Pulmonary artery endothelial cell (primary cell): ENCODE measurements around the gene NEU4. TPM values are rescaled to one million over a fixed set of nuclear protein-coding genes. Genes with fewer than 3 reads are reported as not detected.
"Not testable (repeated sequence)": the region's sequence is repeated elsewhere in the genome, so short reads cannot be mapped to it uniquely, and the experiment has no call there.

Experiments used
- DNase-seq: peaks from one replicate; pipeline ENCODE4 v3.0.0-alpha.2; 2011; ENCODE audit warnings: low read depth, low spot score
- total RNA-seq: library from RNA; depleted of rRNA; stranded (reverse); fragments of >200 nt; gene quantifications from 2 replicates; pipeline ENCODE4 v1.2.3, GENCODE V29; 2014

The NEU4 gene, protein sequence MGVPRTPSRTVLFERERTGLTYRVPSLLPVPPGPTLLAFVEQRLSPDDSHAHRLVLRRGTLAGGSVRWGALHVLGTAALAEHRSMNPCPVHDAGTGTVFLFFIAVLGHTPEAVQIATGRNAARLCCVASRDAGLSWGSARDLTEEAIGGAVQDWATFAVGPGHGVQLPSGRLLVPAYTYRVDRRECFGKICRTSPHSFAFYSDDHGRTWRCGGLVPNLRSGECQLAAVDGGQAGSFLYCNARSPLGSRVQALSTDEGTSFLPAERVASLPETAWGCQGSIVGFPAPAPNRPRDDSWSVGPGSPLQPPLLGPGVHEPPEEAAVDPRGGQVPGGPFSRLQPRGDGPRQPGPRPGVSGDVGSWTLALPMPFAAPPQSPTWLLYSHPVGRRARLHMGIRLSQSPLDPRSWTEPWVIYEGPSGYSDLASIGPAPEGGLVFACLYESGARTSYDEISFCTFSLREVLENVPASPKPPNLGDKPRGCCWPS
- total RNA-seq = not detected in 2 replicates

DNA sequence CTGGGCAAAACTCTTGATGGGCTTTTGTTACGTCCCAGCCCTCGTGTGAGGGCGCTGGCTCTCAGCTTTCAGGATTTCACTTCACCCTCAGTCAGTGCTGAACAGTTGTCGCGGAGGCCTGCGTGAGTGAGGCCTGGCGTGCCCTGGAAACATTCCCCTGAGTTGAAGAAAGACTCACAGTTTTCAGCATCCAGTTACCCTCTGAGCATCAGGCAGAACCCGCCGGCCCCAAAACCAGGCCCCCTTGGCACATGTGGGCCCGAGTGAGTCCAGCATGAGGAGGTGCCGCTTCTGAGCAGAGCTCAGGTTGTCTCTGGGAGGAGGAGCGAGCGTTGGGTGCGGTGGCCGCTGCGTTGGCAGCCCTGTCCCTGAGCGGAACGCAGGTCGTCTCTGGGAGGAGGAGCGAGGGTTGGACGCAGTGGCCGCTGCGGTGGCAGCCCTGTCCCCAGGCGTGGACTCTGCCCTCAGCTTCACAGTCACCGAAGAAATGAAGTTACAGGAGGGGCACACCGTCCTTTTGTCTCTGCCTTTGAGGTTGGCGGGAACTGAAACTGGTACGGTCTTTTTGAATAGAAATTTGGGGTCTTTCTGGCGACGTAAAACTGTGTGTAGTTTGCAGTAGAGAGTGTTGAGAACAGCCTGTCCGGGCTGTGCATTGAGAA lies at the start of gene NEU4:
Gene NEU4, plus strand, starts transcription at position 473 of the 662 bp plus-strand sequence. CDS start 5,292 bp downstream, outside the sequence.
- DNase-seq = no peak

DNA sequence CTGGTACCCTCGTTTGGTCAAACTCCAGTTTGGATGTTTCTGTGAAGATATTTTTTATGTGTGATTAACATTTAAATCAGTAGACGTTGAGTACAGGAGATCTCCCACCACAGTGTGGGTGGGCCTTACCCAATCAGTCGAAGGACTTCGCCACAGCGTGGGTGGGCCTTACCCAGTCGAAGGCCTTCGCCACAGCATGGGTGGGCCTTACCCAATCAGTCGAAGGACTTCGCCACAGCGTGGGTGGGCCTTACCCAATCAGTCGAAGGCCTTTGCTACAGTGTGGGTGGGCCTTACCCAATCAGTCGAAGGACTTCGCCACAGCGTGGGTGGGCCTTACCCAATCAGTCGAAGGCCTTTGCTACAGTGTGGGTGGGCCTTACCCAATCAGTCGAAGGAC lies 49.1 kb upstream of the NEU4 start:
- not testable (repeated sequence) for DNase-seq

DNA sequence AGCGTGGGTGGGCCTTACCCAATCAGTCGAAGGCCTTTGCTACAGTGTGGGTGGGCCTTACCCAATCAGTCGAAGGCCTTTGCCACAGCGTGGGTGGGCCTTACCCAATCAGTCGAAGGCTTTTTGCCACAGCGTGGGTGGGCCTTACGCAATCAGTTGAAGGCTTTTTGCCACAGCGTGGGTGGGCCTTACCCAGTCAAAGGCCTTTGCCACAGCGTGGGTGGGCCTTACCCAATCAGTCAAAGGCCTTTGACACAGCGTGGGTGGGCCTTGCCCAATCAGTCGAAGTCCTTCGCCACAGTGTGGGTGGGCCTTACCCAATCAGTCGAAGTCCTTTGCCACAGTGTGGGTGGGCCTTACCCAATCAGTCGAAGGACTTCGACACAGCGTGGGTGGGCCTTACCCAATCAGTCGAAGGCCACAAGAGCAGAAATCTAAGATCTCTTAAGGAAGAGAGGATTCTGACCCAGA lies 48.7 kb upstream of the NEU4 start:
- DNase-seq = no peak

DNA sequence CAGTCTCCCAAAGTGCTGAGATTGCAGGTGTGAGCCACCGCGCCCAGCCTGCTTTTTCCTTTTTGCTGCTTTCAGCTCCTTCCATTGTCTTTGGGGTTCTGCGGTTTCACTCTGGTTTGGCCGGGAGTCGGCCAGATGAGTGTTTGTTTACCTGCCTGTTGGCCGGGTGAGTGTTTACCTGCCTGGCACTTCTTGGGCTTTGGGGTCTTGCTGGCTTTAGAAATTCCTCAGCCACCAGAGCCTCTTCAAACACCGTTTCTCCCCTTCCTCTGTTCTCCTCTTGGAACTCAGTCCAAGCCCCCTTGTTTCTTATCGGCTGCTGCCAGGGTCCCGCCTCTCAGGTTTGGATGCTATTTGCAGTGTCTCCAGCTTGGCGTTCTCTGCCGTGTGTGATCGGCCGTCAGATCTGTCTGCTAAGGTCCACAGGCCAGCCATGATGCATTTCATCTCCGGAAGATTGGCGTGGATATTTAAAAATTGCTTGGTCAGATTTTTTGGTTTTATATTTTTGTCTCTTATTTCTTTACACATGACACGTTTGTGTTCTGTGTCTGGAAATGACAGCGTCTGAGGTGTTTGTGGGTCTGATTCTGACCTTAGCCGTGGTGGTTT lies 46.6 kb upstream of the NEU4 start:
- DNase-seq = no peak

DNA sequence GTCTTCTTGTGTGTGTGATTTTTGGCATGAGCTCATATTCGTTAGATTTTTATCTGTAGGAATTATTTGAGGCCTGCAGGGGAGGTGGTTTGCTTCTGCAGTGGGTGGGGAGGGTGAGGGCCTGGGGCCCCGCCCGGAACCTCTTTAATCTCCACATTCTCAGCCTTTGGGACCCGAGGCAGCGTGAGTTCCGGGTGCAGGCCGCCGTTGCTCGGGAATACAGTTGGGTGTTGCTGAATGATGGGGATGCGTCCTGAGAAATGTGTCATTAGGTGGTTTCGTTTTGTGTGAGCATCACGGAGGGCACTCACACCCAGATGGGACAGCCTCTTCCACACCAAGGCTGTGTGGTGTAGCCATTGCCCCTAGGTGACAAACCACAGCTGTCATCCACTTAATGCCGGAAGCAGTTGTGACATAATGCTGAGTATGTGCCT lies 46.0 kb upstream of the NEU4 start:
- no peak for DNase-seq

DNA sequence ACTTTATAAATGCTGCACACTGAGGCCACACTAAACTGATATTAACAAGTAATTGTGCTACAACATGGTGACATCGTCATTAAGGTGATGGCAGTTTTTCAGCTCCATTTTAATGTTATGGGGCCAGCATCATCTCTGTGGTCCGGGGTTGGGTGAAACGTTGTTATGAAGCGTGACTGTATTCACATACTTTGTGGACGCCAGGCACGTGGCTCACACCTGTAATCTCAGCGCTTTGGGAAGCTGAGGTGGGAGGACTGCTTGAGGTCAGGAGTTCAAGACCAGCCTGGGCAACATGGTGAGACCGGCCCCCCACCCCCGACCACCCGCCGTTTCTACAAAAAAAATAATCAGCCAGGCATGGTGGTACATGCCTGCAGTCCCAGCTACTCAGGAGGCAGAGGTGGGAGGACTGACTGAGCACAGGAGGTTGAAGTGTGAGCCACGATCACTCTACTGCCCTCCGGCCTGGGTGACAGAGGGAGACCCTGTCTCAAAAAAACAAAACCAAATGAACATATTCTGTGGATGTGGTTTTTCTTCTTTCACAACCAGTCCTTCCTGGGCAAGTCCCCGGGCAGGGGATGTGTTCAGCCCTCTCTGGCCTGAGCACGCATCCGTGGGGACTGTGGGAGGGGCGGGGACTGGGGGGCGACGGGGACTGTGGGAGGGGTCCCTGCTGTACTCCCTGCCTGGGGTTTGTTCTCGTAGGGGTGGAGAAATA lies 45.3 kb upstream of the NEU4 start:
- no peak for DNase-seq

DNA sequence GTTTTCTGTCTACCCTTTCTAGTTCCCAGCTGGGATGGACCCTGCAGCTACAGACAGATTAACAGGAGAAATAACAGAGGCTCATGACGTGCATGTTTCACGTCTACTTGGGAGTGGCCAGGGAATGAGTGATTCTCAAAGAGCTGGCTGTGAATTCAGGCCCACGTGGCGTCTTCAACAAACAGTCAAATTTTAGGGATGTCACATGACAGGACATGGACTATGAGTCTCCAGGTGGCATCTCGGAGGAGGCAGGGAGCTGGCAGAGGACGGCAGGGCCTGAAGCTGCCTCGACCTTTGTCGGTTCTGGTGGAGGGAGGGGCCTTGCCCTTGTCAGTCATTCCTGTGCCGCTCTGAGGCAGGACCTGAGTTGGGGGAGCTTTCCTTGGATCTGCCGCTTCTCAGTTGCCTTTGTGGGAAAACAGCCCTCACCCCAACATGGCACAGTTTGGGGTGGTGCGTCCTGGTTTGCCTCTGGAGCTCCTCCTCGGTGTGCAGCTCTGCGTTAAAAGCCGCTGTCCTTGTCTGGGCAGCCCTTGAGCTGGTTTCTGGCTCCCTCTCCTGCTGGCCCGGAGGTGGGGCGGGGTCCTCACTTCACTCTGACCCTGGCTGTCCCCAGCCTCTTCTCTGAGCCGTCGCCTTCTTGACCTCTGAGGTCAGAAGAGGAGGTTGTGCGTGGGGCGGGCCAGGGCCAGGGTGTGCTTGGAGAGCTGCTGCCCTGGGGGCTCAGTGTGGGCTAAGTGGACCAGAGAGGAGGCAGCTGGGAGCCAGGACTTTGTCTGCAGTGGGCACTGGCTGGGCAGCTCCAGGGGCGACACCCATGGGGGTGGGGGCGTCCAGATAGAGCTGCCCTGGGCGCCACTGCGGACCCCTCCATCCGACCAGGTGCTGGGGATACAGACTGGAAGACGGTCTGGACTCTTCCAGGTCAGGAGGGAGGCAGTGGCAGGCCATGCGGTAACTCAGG lies 44.4 kb upstream of the NEU4 start:
- no peak for DNase-seq

DNA sequence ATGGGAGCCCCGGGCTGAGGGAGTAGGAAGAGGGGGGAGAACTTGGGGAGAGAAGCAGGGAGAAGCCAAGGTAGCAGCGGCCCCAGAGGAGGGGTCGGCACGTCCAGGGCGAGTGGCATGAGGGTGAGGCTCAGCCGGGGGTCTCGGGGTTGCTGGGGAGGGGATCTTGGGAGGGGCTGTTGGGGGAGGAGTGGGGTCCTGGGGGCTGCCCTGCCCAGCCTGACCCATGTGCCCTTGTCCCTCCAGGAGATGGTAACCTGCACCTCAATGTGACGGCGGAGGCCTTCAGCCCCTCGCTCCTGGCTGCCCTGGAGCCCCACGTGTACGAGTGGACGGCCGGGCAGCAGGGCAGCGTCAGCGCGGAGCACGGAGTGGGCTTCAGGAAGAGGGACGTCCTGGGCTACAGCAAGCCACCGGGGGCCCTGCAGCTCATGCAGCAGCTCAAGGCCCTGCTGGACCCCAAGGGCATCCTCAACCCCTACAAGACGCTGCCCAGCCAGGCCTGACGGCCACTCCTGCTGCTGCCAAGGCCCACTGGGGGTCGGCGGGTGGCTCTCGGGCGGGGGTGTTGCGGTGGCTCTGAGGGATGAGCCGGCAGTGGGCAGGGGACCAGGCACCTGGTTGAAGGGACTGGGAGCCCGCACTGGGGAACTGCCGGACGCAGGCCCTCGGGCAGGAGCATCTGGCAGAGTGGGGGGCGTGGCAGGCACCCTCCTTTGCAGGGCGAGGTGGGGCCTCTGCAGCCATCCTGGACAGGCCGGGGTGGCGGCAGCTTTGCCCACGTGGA lies 41.3 kb upstream of the NEU4 start:
- no peak for DNase-seq

DNA sequence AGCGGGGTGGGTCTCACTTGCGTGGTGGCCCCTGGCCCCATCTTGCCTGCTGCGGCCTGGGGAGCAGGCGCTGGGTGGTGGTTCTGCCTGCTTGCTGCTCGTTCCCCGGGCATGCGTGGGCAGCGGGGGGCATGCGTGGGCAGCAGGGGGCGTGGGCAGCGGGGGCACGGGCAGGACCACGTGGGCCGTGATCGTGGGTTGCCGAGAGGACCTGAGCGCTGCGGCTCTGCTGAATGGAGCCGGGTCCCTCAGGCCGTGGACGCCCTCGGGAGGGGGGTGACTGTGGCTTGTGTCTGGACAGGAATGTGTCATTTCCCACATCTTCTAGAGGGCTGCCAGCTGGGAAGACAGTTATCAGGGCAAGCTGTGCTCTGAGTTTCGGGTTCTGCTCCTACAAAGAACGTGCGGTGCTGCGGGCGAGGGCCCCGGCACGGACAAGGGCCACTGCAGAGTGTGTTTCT lies 40.7 kb upstream of the NEU4 start:
- DNase-seq = no peak

DNA sequence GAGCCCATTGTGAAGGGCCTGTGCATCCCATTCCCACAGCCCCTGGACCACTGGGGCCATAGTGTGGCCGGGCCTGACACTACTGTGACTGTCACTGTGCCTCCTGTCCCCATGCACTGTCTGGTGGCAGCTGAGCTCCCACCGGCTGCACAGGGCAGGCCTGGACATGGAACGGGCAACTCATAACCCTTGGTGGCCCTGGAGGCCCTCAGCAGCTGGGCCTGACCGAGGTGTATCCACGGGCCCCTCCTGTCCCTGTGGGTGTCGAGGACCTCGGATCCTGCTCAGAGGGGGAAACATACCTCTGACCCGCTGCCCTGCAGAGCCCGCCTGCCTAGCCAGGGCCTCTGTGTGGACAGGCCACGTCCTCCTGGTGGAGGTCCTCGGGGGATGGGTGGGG lies 40.1 kb upstream of the NEU4 start:
- DNase-seq = no peak

DNA sequence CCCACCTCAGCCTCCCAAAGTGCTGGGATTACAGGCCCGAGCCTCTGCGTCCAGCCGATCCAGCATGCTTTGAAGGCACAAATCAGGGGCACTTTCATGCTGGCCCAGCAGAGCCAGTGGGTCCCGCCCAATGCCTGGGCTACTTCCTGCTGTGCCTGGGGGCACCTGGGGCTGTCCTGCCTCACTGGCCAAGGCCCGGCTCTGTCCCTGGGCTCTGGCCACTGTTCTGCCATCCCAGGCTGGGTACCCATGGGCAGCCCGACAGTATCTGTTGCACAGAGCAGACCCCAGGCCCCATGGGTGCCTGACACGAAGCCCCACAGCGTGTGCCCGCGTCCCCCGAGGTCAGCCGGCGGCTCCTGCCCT lies 39.2 kb upstream of the NEU4 start:
- no peak for DNase-seq

DNA sequence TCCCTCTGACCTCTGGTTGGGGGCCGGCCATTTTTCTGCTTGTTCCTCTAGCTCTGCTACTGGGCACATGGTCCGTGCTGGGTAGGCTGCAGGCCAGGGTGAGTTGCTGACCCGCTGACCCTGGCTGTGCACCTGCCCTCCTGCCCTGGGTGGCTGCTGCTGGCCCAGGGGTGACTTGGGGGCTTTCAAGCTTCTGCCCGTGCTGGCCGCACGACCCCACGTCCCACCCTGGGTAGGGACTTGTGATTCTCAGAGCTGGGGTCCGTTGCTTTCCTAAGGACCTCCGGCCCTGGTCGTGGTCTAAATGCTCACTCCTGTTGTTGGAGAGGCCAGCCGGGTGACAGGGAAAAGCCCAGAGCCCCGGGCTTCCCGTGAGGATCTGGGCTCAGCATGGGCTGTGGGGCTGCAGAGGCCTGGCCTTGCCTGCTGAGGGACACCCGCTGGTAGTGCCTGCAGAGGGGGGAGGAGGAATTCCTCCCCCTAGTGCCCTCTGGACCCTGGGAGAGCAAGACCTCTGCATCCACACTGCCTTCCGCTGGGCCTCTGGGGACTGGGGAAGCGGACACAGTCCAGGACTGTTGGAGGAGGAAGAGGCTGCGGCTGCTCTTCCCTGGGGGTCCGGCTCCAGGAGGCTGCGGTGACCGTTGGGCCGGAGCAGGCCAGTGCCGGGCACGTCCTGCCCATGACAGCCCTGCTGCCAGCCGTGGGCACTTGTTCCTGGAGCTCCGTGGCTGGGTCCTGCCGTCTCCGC lies 38.6 kb upstream of the NEU4 start:
- DNase-seq = no peak

DNA sequence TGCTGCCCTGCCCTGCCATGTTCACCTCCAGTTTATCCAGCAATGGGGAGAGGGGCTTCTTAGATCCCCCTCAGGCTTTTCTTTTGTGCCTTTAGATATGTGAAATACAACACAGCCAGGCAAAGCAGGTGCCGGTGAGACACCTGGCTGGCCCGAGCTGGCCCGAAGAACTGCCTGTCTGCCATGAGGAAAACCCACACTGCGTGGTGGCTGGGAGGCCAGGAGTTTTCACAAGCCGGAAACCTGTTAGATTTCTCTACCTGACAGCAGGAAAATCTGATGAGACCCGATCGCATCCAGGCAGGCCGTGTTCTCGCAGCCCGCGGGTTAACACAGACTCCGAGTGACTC lies 38.1 kb upstream of the NEU4 start:
- no peak for DNase-seq

DNA sequence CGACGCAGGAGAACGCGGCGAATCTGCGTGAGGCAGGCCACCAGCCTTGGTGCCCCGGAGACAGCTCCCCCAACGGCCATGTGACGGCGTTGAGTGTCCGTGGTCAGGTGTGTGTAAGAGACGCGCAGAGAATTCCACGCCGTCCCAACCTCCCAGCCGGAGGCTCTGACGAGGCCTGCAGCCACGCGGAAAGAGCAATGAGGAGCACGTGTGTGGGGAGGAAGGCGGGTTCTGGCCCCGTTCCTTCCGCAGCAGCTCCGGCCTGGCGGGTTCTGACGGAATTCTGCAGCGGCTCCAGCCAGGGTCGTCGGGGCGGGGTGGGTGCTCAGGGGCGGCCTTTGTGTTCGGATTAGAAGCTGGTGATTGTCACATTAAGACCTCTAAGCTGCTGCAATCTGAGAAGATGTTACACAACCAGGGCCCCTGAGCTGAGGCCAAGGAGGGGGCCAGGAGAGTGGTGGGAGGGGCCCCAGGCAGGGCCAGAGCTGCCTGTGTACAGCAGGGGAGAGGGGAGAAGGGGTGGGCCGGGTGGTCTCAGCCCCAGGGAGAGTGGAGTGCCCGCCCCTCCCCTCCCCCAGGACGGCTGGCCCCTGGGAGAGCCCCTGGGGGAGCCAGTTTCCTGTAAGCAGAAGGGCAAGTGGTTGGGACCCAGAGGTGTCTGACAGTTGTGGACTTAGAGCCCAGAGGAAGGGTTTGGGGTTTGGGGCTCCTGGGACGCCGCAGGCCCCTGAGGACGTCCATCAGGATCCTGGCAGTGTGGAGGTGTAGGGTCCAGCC lies 37.5 kb upstream of the NEU4 start:
- no peak for DNase-seq

DNA sequence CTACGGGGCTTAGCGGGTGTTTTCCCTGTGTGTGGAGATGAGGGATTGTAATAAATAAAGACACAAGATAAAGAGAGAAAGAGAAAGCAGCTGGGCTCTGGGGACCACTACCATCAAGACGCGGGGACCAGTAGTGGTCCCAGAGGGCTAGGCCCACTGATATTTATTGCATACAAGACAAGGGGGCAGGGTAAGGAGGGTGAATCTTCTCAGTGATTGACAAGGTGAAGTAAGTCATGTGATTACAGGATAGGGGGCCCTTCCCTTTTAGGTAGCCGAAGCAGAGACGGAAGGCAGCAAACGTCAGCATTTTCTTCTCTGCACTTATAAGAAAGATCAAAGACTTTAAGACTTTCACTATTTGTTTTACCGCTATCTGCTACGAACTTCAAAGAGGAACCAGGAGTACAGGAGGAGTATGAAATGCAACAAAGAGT lies 36.9 kb upstream of the NEU4 start:
- no peak for DNase-seq

DNA sequence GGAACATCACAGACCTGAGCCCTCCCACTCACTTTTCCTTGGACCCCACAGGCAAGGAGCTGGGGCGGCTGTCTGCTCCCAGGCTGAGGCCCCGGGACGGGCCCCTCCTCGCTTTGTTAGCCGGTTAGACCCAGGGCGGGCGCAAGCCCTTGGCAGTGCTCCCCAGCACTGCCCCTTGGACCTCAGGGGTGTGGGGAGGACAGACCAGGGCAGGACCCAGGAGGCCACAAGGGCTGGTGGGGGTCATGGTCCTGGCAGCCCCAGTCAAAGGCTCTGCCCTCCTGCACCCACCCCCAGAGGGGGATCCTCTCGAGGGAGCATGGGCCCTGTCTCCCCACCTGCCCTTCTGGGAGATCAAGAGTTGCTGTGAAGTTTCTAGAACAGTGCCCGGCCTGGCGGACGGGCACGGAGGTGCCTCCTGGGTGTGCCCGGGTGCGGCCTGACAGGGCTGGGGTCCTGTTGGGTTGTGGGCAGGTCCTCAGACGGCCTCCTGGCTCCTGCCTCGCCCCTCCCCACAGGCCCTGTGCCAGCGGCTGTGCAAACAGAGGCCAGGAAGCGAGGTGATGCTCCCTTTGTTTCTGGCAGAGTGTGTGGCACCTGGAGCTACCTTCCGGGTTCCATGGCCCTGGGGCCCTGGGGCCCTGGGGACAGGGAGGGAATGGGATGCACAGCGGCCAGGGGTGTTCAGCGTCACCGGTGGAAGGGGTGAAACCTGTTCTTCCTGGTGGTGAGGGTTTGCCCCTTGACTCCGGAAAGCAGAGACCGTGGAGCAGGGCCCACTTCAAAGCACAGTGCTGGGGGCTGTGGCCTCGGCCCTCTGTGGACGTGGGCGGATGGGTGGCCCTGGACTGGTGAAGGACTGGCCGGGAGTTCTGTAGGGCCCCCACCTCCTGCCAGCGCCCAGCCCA lies 35.2 kb upstream of the NEU4 start:
- no peak for DNase-seq
